DMS153 treated with DMSO at 0.1 percent for 48 hours (cell line): ENCODE measurements around the gene GJA3.
"Not testable (repeated sequence)": the region's sequence is repeated elsewhere in the genome, so short reads cannot be mapped to it uniquely, and the experiment has no call there.

Experiments
- DNase-seq: peaks from one replicate; lab custom pipeline; 2025; ENCODE audit not compliant: unreplicated experiment; lab: John Stamatoyannopoulos, UW

GJA3 gene

DNA sequence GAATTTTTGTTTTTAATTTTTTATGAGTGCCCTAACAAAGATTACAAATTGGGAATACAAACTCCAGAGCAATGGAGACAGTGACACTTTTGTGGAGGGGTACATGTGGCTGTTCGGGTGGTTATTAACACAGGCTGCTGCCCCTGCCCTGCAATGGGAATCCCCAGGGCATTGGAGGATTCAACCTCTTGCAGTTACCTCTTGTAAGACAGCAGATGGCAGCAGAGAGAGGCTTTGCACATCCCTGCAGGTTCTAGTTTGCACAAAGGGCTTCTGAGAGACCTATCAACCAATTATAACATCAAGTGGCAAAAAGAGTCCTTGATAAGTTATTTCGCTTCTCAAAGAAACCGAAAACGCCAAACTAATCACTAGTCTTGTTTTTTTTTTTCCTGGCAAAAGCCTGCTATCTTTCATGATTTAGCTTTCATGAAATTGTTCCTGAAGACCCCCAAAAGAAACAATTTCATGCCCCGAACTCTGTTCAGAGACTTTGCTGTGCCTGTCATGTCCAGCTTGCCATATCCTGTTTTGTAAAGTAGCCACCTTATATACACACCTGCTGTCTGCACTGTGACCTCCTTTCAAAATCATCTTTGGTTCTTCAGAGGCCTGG, 21.5 kb upstream of the GJA3 start:
- peak; percentile 77 for DNase-seq

DNA sequence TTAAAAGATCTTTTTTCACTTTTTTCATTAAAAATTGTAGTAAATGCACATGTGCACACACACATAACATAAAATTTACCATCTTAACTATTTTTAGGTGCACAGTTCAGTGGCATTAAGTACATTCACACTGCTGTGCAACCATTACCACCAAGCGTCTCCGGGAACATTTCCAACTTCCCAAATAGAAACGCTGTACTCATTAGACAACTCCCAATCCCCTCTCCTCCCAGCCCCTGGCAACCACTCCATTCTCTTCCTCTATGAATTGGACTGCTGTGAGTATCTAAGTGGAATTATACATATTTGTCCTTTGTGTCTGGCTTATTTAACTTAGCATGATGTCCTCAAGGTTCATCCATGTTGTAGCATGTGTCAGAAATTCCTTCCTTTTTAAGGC, 20.3 kb upstream of the GJA3 start:
- DNase-seq: no peak

- DNase-seq: no peak
Observed at GRCh38 chr13:20178156-20178555, 17.3 kb upstream of the GJA3 start.

GRCh38 chr13:20177049-20177831, 16.4 kb upstream of the GJA3 start:
- DNase-seq: no peak

DNA sequence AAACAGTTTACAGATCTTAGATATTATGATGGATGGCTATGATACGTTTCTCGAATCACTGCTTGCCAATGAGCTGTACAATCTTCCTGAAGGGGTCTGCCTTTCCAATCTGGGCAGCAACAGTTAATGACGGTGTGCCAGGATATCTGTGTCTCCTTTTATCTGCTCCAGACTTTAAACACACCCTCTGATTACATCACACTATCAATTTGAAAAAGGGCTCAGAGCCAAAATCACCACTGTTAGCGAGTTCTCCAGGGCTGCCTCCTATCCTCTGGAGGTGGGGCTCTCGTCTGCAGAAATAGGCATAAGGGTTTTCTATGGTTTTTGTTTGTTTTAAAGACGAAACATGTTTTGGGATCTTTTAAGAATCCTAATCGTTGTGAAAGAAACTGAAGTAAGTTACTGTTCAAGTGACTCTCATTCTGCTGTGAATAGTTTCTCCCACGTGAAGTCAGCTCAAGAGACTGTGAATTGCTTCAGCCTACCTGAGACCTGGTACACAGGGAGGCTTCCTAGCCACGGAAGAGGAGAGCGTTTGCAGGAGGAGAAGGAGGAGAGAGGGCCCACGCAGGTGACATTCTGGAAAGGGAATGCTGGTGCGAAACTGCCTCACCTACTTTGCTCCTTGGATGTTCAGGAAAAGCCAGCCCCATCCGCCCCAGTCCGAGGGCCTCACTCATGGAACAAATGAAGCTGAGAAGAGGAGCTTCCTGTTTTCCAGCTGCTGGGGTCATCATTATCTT, 15.2 kb upstream of the GJA3 start:
- DNase-seq: no peak

GRCh38 chr13:20175406-20175794, 14.5 kb upstream of the GJA3 start:
- DNase-seq: no peak

DNA sequence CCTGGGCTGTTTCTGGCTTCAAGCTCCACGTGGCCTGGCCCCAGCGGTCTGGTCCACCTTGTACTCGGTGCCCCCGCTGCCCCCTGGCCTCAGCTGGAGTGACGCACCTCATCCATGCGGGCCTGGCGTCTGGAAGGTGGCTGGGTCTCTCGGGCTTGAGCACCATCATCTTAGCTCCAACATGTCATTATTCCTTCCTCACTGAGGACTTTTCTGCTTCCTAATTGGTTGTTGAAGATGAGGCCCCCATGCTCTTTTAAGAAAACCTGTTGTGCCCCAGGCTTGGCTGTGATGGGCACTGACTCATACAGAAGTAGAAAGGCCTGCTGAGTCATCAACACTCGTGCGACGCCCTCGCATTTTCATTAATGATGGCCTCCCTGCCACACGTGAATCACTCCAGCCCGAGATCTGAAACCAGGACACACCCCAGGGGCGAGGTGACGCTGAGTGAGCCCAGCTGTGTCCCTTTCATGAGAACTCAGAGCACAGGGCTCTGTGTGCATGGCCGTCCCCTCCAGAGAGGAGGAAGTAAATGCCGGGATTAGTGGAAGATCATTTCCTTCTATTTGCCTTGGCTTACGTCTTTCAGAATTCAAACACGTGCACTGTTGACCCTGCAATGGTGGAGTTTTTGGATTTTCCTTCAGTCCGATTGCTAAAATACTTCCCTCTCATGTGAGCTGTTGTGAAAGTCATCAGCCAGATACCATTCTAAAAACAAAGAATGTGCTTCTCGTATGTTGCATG, 14.0 kb upstream of the GJA3 start:
- DNase-seq: peak; percentile 40

DNA sequence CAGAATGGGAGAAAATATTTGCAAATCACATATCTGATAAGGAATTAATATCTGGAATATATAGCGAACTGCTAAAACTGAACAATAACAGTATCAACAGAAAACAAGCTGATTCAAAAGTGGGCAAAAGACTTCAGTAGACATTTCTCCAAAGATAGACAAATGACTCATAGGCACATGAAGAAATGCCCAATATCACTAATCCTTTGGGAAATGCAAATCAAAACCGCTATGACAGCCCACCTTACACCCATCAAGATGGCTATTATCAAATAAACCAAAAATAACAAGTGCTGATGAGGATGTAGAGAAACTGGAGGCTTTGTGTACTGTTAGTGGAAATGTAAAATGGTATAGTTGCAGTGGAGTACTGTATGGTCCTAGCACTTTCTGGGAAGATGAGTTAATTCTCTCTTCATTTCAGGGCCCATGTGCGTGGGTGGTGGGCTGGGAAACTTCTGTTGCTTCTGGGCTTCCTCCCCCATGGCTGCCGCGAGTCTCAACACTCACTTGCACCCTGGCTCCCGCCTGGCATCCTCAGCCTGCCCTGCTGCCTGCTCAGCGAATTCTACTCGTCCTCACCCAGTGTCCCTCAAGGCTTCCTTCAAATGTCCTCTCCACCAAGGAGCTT, 12.4 kb upstream of the GJA3 start:
- DNase-seq: no peak

DNA sequence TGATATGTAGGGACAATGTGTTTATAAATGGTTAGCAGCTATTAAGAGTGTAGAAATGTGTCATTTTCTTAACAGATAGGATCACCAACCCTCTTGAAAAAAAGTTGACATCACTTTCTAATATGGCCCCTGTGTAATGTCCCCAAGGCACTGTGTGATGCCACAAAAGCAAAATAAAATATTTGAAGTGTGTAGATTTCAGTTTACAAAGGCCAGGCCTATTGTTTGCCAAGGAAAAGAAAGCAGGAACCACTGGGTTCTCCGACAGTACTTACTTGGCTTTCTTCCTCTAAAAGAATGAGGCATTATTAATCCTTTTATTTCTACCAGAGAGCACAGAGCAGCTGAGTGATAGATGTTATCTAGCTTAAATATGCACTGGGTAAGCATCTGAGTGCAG, 10.5 kb upstream of the GJA3 start:
- no peak for DNase-seq

- DNase-seq: no peak
Observed at GRCh38 chr13:20170921-20171320, 10.1 kb upstream of the GJA3 start.

DNA sequence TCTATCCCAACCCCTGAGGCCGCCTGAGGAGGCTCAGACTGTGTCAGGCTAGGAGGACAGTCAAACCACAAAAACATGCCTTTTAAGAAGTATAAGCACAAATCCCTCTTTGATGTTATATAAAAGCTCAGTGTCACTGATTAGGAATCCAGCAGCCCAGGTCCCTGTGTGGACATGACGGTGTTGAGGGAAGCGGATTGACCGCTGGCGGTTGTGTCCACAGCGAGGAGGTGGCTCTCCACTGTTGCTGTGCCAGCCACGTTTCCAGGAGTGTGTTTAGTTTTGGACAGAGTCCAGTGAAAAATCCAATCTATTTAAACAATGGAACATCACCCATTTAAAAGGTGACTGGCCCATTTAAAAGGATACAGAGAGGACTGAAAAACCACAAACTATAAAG, 7.5 kb upstream of the GJA3 start:
- no peak for DNase-seq

DNA sequence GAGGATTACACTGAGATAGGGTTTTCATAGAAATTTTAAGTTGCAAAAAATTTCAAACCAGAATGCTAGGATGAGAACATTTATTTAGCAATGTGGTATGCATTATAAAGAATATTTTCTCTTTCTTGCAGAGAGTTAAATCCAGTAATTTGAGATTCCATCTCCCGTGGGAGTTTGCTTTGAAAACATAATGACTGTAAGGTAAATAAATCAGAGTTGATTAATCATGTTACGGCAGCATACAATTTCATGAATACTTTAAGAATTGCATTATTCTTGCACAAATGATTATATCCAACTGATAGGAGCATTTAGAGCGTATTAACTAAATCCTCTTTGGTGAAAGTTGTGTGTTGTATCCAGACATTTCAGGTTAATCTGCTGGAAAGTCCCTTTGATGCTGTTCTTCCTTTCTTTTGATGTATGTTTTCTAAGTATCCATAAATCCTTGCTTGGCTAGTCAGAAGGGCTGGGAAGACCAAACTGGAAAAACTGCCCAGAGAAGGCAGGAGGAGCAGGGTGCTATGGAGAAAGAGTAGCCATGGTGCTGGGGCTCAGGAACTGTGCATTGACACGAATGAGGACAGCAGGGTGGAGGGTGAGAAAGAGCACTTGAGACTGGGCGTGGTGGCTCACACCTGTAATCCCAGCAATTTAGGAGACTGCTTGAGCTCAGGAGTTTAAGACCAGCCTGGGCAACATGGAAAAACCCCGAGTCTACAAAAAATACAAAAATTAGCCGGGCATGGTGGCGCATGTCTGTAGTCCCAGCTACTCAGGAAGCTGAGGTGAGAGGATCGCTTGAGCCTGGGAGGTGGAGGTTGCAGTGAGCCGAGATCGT, 4.8 kb upstream of the GJA3 start:
- no peak for DNase-seq

GRCh38 chr13:20161951-20162300, 1.1 kb upstream of the GJA3 start:
- DNase-seq: no peak

GRCh38 chr13:20161275-20161950, 561 bp upstream of the GJA3 start:
- no peak for DNase-seq

DNA sequence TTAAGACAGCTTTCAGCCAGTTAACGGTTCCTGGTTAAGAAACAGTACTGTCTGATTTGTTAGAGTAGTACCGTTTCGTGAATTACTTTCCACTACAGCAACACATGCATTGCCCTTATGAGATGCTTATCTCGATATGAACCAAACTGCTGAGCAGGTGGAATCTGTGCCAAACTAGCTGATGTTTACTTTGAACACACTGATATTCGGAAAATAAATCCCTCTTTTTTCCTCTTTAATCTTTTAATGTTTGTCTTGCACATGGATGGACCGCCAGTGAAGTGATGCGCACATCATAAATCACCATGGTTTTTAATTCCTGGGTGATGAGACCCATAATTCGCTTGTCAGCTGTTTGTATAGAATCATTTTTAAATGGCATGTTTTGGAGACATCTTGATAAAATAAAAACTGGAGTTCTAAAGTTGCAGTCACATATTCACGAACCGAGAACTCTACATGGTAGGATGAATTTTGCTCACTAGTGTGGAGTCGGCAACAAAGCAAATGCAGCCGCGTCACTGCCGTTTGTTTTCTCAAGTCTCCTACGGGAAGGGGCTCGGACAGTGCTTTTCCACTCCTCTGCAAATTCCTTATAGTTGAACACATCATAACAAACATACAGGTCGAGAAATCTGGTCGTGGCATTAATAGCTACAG, 1.1 kb downstream of the GJA3 start:
- DNase-seq: no peak

DNA sequence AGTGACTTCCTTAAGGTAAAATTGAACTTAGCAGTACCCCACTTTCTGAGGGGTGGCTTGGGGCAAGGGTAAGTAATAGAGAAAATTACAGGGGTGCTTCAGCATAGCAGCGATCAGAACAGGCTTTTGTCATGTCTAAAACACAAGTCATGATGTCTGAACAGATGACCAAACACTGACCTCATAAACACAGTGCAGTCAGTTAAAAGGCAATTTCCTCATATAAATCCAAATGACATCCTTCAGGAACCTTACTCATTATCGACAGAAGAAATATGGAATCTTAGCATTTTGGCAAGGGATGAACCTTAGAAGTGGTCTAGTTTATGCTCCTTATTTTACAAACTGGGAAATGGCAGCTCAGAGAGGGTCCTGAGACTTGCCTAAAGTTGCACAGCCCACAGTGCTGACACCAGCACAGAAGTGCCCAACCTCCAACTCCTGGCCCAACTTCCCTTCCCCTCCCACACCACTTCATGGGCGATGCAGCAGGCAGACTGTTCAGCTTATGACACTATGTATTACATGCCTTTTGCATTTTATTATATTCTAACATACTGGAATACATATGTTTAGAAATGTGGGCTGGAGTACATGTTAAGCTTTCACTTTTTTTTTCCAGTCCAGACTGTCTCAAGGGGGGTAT, 3.6 kb downstream of the GJA3 start:
- no peak for DNase-seq

GRCh38 chr13:20156702-20157101, 4.2 kb downstream of the GJA3 start:
- no peak for DNase-seq

- DNase-seq: not testable (repeated sequence)
Observed at GRCh38 chr13:20153290-20153689, 7.6 kb downstream of the GJA3 start.

DNA sequence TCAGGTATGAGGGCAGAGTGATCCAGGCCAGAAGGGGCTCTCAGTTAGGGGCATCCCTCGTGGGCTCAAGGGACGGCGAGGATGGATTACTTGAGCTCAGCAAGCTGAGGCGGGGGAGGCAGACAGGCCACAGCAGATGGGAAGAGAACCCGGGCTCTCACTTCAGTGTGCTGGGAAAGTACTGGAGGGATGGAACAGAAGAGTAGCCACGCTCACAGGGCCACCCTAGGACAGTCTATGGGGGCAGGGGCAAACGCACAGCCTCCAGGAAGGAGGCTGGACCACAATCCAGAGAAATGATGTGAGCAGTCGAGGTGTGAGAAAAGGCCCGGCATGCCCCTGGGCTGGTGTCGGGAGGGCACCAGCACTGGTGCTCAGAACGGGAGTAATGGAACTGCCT, 9.2 kb downstream of the GJA3 start:
- no peak for DNase-seq
